ENCODE results near the gene NDUFS7.

The NDUFS7 gene

GRCh38 chr19:1383312-1384084 lies at the start of gene NDUFS7:
Gene NDUFS7, plus strand, starts transcription at chr19:1383907. Its CDS starts 20 bp downstream, at chr19:1383927.
- DNase-seq: peak; percentile 86

- no peak for DNase-seq
These were observed 47.5 kb upstream of the NDUFS7 start for GRCh38 chr19:1336079-1336684.

- DNase-seq: no peak
These were observed 42.8 kb upstream of the NDUFS7 start for GRCh38 chr19:1340681-1341469.

- DNase-seq: no peak
These were observed 40.7 kb upstream of the NDUFS7 start for GRCh38 chr19:1343041-1343440.

DNA sequence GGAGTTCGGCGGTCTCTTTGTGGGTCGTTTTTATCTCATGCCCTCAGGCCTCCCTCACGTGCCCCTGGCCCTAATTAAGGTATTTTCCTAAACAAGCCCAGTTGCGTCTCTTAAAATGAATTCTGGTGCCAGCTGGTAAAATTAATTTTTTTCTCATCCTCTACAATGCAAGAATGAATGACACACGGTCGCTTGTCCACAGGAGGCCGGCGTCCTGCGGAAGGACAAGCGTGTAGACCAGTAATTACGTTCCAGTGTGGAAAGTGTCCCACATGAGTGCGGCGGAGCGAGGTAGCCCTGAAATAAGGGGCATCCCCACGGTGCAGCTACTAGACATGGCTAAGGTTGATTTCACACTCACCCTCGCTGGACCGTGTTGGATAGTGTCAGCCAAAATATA lies 34.5 kb upstream of the NDUFS7 start:
- no peak for DNase-seq

GRCh38 chr19:1350867-1351266 lies 32.8 kb upstream of the NDUFS7 start:
- DNase-seq: no peak

- DNase-seq: no peak
These were observed 32.3 kb upstream of the NDUFS7 start for GRCh38 chr19:1351381-1351851.

DNA sequence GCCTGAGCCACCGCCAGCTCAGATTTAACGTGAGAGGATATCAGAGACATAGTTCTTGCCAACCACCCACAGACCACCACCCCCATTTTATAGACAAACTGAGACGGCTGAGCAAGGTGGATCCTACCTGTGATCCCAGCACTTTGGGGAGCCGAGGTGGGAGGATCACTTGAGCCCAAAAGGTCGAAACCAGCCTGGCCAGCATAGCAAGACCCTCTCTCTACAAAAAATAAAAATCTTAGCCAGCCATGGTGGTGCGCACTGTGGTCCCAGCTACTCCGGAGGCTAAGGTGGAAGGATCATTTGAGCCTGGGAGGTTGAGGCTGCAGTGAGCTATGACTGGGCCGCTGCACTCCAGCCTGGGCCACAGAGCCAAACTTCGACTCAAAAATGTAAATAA lies 30.6 kb upstream of the NDUFS7 start:
- no peak for DNase-seq

DNA sequence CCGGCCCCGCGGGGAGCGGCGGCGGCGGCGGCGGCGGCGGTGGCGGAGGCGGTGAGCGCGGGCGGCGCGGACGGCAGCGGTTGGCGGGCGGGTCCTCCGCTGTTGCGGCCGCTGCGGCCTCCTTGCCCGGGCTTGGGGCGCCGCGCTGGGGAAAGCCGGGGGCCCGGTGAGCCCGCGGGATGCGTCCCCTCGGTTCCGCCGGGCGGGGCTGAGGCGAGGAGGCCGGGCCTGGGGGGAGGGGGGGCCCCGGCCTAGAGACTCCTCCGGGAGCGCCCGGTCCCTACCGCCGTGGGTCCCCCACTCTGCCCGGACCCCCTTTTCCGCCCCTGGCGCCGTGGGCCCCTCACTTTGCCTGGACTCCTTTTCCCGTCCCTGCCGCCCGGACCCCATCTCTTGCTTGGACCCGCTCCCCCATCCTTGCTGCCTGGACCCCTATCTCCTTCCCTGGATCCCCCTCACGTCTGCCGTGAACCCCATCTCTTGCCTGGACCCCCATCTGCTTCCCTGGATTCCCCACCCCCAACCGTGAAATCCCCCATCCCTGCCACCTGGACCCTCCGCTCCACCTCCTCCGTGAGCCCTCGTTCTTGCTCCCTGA lies 28.6 kb upstream of the NDUFS7 start:
- no peak for DNase-seq

GRCh38 chr19:1355568-1356507 lies 27.9 kb upstream of the NDUFS7 start:
- DNase-seq: no peak

DNA sequence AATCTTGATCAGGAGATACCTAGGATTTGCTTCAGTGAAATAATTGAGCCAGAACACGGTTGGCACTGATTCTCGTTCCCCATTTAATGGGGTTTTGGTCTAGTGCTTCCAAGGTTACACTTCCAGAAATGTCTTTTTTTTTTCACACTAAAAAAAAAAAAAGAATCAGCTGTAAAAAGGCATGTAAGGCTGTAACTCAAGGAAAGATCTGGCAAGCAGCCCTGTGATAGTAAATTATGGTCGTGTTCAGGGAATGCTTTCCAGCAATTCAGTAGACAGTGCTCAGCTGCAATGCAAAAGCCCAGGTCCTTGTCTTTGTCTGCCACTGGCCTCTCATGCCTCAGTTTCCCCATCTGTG lies 27.2 kb upstream of the NDUFS7 start:
- DNase-seq: no peak

- no peak for DNase-seq
These were observed 26.1 kb upstream of the NDUFS7 start for GRCh38 chr19:1357531-1358109.

DNA sequence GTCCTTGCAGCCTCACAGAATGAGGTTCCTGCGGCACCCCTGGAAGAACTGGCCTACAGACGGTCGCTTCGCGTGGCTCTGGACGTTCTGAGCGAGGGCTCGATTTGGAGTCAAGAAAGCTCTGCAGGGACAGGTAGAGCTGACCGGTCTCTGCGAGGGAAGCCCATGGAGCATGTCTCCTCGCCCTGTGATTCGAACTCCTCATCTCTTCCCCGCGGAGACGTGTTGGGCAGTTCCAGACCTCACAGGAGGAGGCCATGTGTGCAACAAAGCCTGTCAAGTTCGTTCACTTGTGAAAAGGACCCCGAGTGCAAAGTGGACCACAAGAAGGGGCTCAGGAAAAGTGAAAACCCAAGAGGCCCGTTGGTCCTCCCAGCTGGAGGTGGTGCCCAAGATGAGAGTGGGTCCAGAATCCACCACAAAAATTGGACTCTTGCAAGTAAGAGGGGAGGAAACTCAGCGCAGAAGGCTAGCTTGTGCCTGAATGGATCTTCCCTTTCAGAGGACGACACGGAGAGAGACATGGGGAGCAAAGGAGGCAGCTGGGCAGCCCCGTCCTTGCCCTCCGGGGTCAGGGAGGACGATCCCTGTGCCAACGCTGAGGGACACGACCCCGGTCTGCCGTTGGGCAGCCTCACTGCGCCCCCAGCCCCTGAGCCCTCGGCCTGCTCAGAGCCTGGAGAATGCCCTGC lies 23.4 kb upstream of the NDUFS7 start:
- no peak for DNase-seq

- DNase-seq: no peak
These were observed 22.8 kb upstream of the NDUFS7 start for GRCh38 chr19:1360818-1361461.

DNA sequence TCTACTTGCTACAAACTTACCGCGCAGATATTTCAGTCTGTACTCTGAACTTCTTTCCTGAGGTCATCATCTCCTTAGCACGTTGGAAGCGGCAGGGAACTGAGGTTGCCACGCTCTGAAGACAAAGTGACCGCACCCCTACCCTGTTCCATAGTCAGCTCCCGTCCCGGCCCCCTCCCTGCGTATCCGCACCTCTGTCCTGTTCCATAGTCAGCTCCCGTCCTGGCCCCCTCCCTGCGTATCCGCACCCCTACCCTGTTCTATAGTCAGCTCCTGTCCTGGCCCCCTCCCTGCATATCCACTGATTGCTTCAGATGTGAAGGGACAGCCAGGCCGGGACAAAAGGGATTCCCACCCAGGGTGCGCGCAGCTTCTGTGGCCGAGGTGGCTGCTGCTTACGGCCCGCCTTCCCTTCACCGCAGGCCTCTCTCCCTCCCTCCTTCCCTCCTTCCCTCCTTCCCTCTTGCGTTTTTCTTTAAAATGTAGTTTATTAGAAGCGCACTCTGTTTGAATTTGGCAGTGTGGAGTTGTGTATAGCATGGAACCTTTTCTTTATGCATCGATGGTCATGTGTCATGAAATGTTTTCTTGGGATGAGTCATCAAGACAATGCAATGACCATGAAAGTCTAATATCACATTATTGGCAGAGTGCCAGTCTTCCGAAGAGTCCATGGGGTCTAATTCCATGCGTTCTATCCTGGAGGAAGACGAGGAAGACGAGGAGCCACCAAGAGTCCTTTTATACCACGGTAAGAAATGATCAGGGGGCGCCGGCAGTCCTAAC lies 21.9 kb upstream of the NDUFS7 start:
- no peak for DNase-seq

- DNase-seq: no peak
These were observed 21.1 kb upstream of the NDUFS7 start for GRCh38 chr19:1362387-1363257.

DNA sequence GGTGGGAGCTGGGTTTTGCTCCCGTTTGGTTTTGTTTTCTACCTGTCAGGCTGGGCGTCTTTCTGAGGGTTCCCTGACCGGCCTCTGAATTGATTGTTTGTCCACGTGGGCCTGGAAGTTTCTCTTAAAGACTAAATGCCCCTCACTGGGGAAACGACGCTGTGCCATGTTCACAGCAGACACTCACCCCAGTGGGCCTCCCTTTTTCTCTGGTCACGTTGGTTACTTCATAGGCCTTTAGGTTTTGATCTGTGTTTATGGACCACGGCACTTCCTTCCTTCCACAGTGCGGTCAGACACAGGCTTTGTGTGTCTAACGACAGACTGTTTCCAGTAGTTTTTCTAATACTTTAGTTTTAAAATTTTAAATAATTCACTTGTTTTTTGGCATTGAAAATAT lies 20.1 kb upstream of the NDUFS7 start:
- no peak for DNase-seq

- DNase-seq: no peak
These were observed 19.5 kb upstream of the NDUFS7 start for GRCh38 chr19:1364070-1364704.
